Ureter (tissue), 1 donor: ENCODE results near the gene ZMYND19. TPM values are rescaled to one million over a fixed set of nuclear protein-coding genes. Genes with fewer than 3 reads are reported as not detected.
"Not testable (repeated sequence)": the region's sequence is repeated elsewhere in the genome, so short reads cannot be mapped to it uniquely, and the experiment has no call there.

Experiments
- DNase-seq: peaks from one replicate; pipeline ENCODE4 v3.0.0-alpha.2; 2020; ENCODE audit warnings: low spot score
- total RNA-seq: library from RNA; stranded (reverse); gene quantifications from one replicate; pipeline ENCODE4 v1.2.4, GENCODE V29; 2023
- donor health status: DM: yes; HTN: yes; CAD: no.

ZMYND19 gene
- total RNA-seq, result 26.3 TPM

- DNase-seq, result peak; percentile 91
Measured at GRCh38 chr9:137590469-137591383, at the start of gene ZMYND19. TSS of gene ZMYND19 (minus strand) at chr9:137590512. CDS start at chr9:137590263, 249 bp downstream.

- DNase-seq, result no peak
Measured at GRCh38 chr9:137639303-137640051, 49.2 kb upstream of the ZMYND19 start.

GRCh38 chr9:137638680-137639079 is 48.4 kb upstream of the ZMYND19 start:
- no peak for DNase-seq

- DNase-seq, result no peak
Measured at GRCh38 chr9:137634016-137634415, 43.7 kb upstream of the ZMYND19 start.

GRCh38 chr9:137632230-137633161 is 42.2 kb upstream of the ZMYND19 start:
- no peak for DNase-seq

- DNase-seq, result no peak
Measured at GRCh38 chr9:137631345-137632229, 41.3 kb upstream of the ZMYND19 start.

- no peak for DNase-seq
Measured at GRCh38 chr9:137630679-137631078, 40.4 kb upstream of the ZMYND19 start.

- DNase-seq, result no peak
Measured at GRCh38 chr9:137630126-137630525, 39.8 kb upstream of the ZMYND19 start.

GRCh38 chr9:137627406-137627805 is 37.1 kb upstream of the ZMYND19 start:
- DNase-seq, result not testable (repeated sequence)

- DNase-seq, result no peak
Measured at GRCh38 chr9:137626464-137626863, 36.2 kb upstream of the ZMYND19 start.

- not testable (repeated sequence) for DNase-seq
Measured at GRCh38 chr9:137622211-137622610, 31.9 kb upstream of the ZMYND19 start.

GRCh38 chr9:137621131-137621757 is 30.9 kb upstream of the ZMYND19 start:
- no peak for DNase-seq

GRCh38 chr9:137620581-137620980 is 30.3 kb upstream of the ZMYND19 start:
- no peak for DNase-seq

- DNase-seq, result no peak
Measured at GRCh38 chr9:137620048-137620405, 29.7 kb upstream of the ZMYND19 start.

- no peak for DNase-seq
Measured at GRCh38 chr9:137619240-137620047, 29.1 kb upstream of the ZMYND19 start.

- peak; percentile 89 for DNase-seq
Measured at GRCh38 chr9:137618105-137619067, 28.1 kb upstream of the ZMYND19 start, which contains the start of gene EHMT1. TSS of gene EHMT1 (plus strand) at chr9:137619005. CDS start at chr9:137619029, 24 bp downstream.

- DNase-seq, result no peak
Measured at GRCh38 chr9:137615387-137615871, 25.1 kb upstream of the ZMYND19 start.
